Measurements from ENCODE around the gene DSCAM. TPM values are rescaled to one million over a fixed set of nuclear protein-coding genes. Genes with fewer than 3 reads are reported as not detected.

The DSCAM gene
- total RNA-seq, 4 donors from 2014 or later, result 0.03 TPM; not detected in 3

- H3K36me3 ChIP-seq, result no peaks in the 10 kb centered on the region
- no peak for DNase-seq
- no peaks in the 10 kb centered on the region for H3K27me3 ChIP-seq
- no peaks in the 10 kb centered on the region for H3K4me1 ChIP-seq
- H3K4me3 ChIP-seq, result no peak overlapping the region
- intact Hi-C loops (cut with DNase I; ENCODE audit: low total_unique reads), result no loop called here
- H3K27ac ChIP-seq, result no peak overlapping the region
- no peaks in the 10 kb centered on the region for H3K9me3 ChIP-seq
- TF ChIP-seq POLR2A (IDR thresholded peaks at IDR 0.05) (no peak), CTCF (IDR thresholded peaks at IDR 0.05 in 4 of 5, conservative IDR thresholded peaks at IDR 0.05 in 1 of 5) (no peak)
- in situ Hi-C loops (cut with MboI; ENCODE audit: low sequenced_read_pairs in 4 of 4), result no loop called here
- no peak for ATAC-seq
These were observed 139.2 kb downstream of the DSCAM start for GRCh38 chr21:40707656-40708244.

GRCh38 chr21:40706806-40707655 lies 139.9 kb downstream of the DSCAM start:
- Histone ChIP-seq H3K27me3 (no peaks in the 10 kb centered on the region), H3K9me3 (no peaks in the 10 kb centered on the region), H3K4me1 (no peaks in the 10 kb centered on the region), H3K4me3 (no peak overlapping the region), H3K36me3 (no peaks in the 10 kb centered on the region), H3K27ac (no peak overlapping the region)
- ATAC-seq, result no peak
- DNase-seq, result no peak
- in situ Hi-C loops (cut with MboI; ENCODE audit: low sequenced_read_pairs in 4 of 4) (no loop called here), intact Hi-C loops (cut with DNase I; ENCODE audit: low total_unique reads) (no loop called here)
- TF ChIP-seq CTCF (IDR thresholded peaks at IDR 0.05 in 4 of 5, conservative IDR thresholded peaks at IDR 0.05 in 1 of 5), result no peak
- no peak for TF ChIP-seq POLR2A (IDR thresholded peaks at IDR 0.05)

- in situ Hi-C loops (cut with MboI; ENCODE audit: low sequenced_read_pairs in 4 of 4), result no loop called here
- no peaks in the 10 kb centered on the region for H3K36me3 ChIP-seq
- no peaks in the 10 kb centered on the region for H3K4me1 ChIP-seq
- ATAC-seq, result no peak
- DNase-seq, result no peak
- intact Hi-C loops (cut with DNase I; ENCODE audit: low total_unique reads), result no loop called here
- no peak for TF ChIP-seq CTCF (IDR thresholded peaks at IDR 0.05 in 4 of 5, conservative IDR thresholded peaks at IDR 0.05 in 1 of 5)
- no peak for TF ChIP-seq POLR2A (IDR thresholded peaks at IDR 0.05)
- no peaks in the 10 kb centered on the region for H3K9me3 ChIP-seq
- H3K27ac ChIP-seq, result no peak overlapping the region
- H3K4me3 ChIP-seq, result no peak overlapping the region
- H3K27me3 ChIP-seq, result no peaks in the 10 kb centered on the region
These were observed 140.8 kb downstream of the DSCAM start for GRCh38 chr21:40706176-40706575.

- Histone ChIP-seq H3K36me3 (no peaks in the 10 kb centered on the region), H3K4me3 (no peak overlapping the region), H3K4me1 (no peaks in the 10 kb centered on the region), H3K27me3 (no peaks in the 10 kb centered on the region), H3K27ac (no peak overlapping the region), H3K9me3 (no peaks in the 10 kb centered on the region)
- no peak for DNase-seq
- intact Hi-C loops (cut with DNase I; ENCODE audit: low total_unique reads), result no loop called here
- no peak for ATAC-seq
- in situ Hi-C loops (cut with MboI; ENCODE audit: low sequenced_read_pairs in 4 of 4), result no loop called here
- TF ChIP-seq POLR2A (IDR thresholded peaks at IDR 0.05) (no peak), CTCF (IDR thresholded peaks at IDR 0.05 in 4 of 5, conservative IDR thresholded peaks at IDR 0.05 in 1 of 5) (no peak)
These were observed 142.8 kb downstream of the DSCAM start for GRCh38 chr21:40704141-40704540.
